Neuronal stem cell (in vitro differentiated cells): ENCODE measurements around the gene CCDC192.

Experiments used
- DNase-seq: peaks from one replicate; pipeline ENCODE4 v3.0.0-alpha.2; 2013; ENCODE audit warnings: low spot score
- H2AFZ ChIP-seq: one replicate; pipeline ENCODE4 v1.6.1; 2013; ENCODE audit warnings: mild to moderate bottlenecking, low read length, inconsistent platforms
- H2AK5ac ChIP-seq: 2 replicates; pipeline ENCODE4 v1.6.1; 2013; ENCODE audit warnings: low read depth, mild to moderate bottlenecking, inconsistent platforms, low read length, moderate library complexity, mixed read lengths
- H2BK120ac ChIP-seq: 2 replicates; pipeline ENCODE4 v1.6.1; 2013; ENCODE audit warnings: low read depth, mild to moderate bottlenecking, inconsistent platforms, low read length, moderate library complexity, mixed read lengths
- H2BK12ac ChIP-seq: one replicate; pipeline ENCODE4 v1.6.1; 2013; ENCODE audit warnings: low read length, inconsistent platforms
- H2BK15ac ChIP-seq: 2 replicates; pipeline ENCODE4 v1.6.1; 2013; ENCODE audit warnings: mild to moderate bottlenecking, low read length, inconsistent platforms, mixed read lengths
- H2BK5ac ChIP-seq: one replicate; pipeline ENCODE4 v1.6.1; 2013; ENCODE audit warnings: inconsistent platforms, mild to moderate bottlenecking, low read length, moderate library complexity
- H3K14ac ChIP-seq: one replicate; pipeline ENCODE4 v1.6.1; 2013; ENCODE audit warnings: low read length, inconsistent platforms
- H3K18ac ChIP-seq: 2 replicates; pipeline ENCODE4 v1.6.1; 2013; ENCODE audit warnings: low read length, inconsistent platforms
- H3K23ac ChIP-seq: 2 replicates; pipeline ENCODE4 v1.6.1; 2013; ENCODE audit warnings: low read depth, mild to moderate bottlenecking, mixed read lengths, low read length, inconsistent platforms; ENCODE audit not compliant: poor library complexity
- H3K27ac ChIP-seq: replicated peaks from 3 replicates; pipeline ENCODE4 v1.5.1; 2013; ENCODE audit warnings: low read length, inconsistent platforms
- H3K27me3 ChIP-seq, 3 experiments: 2 replicates each; pipeline ENCODE4 v1.6.1; 2013; ENCODE audit warnings: low read length in 3 of 3, mild to moderate bottlenecking in 2 of 3, inconsistent platforms in 1 of 3, low read depth in 1 of 3, mixed read lengths in 1 of 3, moderate library complexity in 1 of 3; ENCODE audit not compliant: control insufficient read depth in 3 of 3, insufficient read depth in 3 of 3
- H3K36me3 ChIP-seq, 2 donors: replicated peaks in 1 of 2; 2 replicates each; pipeline ENCODE4 v1.6.1; 2013; ENCODE audit warnings: low read length in 2 of 2; ENCODE audit not compliant: control insufficient read depth in 2 of 2, insufficient read depth in 2 of 2
- H3K4ac ChIP-seq: 2 replicates; pipeline ENCODE4 v1.6.1; 2013; ENCODE audit warnings: inconsistent platforms, mild to moderate bottlenecking, low read length, moderate library complexity
- H3K4me1 ChIP-seq, 2 donors: 1 replicate in 1 of 2; 2 replicates in 1 of 2; pipeline ENCODE4 v1.6.1; 2013; ENCODE audit warnings: low read length in 2 of 2, low read depth in 1 of 2; ENCODE audit not compliant: control insufficient read depth in 2 of 2, insufficient read depth in 1 of 2
- H3K4me2 ChIP-seq: one replicate; pipeline ENCODE4 v1.6.1; 2013; ENCODE audit warnings: mild to moderate bottlenecking, low read length, inconsistent platforms; ENCODE audit not compliant: insufficient read depth, poor library complexity, severe bottlenecking
- H3K4me3 ChIP-seq, 2 donors: 2 replicates each; pipeline ENCODE4 v1.5.1; 2013; ENCODE audit warnings: low read length in 2 of 2, mild to moderate bottlenecking in 2 of 2, inconsistent platforms in 1 of 2, moderate library complexity in 1 of 2
- H3K79me1 ChIP-seq: one replicate; pipeline ENCODE4 v1.6.1; 2013; ENCODE audit warnings: low read depth, mild to moderate bottlenecking, inconsistent platforms, low read length, moderate library complexity
- H3K9ac ChIP-seq: one replicate; pipeline ENCODE4 v1.6.1; 2013; ENCODE audit warnings: mild to moderate bottlenecking, low read depth, low read length, inconsistent platforms; ENCODE audit not compliant: poor library complexity
- H3K9me3 ChIP-seq, 2 donors: replicated peaks in 1 of 2; 2 replicates each; pipeline versions ENCODE3 to v1.6.1; 2013; ENCODE audit warnings: low read length in 2 of 2, mild to moderate bottlenecking in 2 of 2, inconsistent platforms in 1 of 2, low read depth in 1 of 2, mixed read lengths in 1 of 2, moderate library complexity in 1 of 2; ENCODE audit not compliant: control insufficient read depth in 2 of 2, insufficient read depth in 1 of 2
- H4K8ac ChIP-seq: one replicate; pipeline ENCODE4 v1.6.1; 2013; ENCODE audit warnings: low read depth, mild to moderate bottlenecking, inconsistent platforms, low read length, moderate library complexity
- H4K91ac ChIP-seq: one replicate; pipeline ENCODE4 v1.6.1; 2013; ENCODE audit warnings: low read length, low read depth, mild to moderate bottlenecking, inconsistent platforms; ENCODE audit not compliant: poor library complexity
- WGBS, 2 donors: extraction: QIAGEN DNeasy Blood & Tissue Kit; methylation state at CpG; one replicate each; pipeline ENCODE4 v1.1.7; 2013; ENCODE audit warnings: missing lambda C conversion rate in 2 of 2, mixed read lengths in 1 of 2; ENCODE audit not compliant: insufficient read length in 2 of 2, insufficient replicate concordance in 1 of 2; ENCODE audit errors: extremely low coverage in 2 of 2; 5-methylcytosine and 5-hydroxymethylcytosine counted together

The CCDC192 gene

DNA sequence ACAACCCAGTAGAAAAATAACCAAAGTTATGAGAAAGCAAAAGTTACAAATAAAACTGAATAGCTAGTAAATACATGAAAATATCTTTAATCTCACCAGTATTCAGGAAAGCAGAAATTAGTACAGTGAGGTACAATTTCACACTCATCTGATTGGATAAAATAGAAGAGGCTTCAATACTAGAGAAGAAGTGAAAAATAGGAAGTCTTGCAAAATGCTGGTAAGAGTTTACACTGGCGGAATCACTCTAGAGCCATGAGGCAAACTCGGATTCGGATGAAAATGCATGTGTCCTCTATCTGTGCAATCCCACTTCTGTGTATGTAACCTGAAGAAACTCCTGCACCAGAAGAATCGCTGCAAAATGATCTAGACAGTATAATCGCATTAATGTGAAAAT, 128.9 kb downstream of the CCDC192 start:
- Histone ChIP-seq H3K4me1 (peaks cover 3 to 5% of the 10 kb centered on the region in 2 donors), H3K36me3 (no peaks in the 10 kb centered on the region), H2AFZ (no peak overlapping the region), H3K14ac (no peak overlapping the region), H2BK5ac (no peak overlapping the region), H3K4me2 (no peak overlapping the region), H3K18ac (no peak overlapping the region), H3K27me3 (no peaks in the 10 kb centered on the region), H3K79me1 (no peaks in the 10 kb centered on the region), H2BK15ac (no peak overlapping the region), H3K4ac (no peak overlapping the region), H3K9ac (no peak overlapping the region), H4K8ac (no peak overlapping the region), H3K4me3 (no peak overlapping the region), H2BK12ac (no peak overlapping the region), H3K9me3 (peaks cover 0 to 8% of the 10 kb centered on the region in 2 donors), H2BK120ac (no peak overlapping the region), H3K27ac (no peak overlapping the region), H2AK5ac (no peak overlapping the region), H4K91ac (no peak overlapping the region), H3K23ac (no peak overlapping the region)
- WGBS, 2 donors = no CpG with 5 or more reads among the region's 5 CpGs
- DNase-seq = no peak

DNA sequence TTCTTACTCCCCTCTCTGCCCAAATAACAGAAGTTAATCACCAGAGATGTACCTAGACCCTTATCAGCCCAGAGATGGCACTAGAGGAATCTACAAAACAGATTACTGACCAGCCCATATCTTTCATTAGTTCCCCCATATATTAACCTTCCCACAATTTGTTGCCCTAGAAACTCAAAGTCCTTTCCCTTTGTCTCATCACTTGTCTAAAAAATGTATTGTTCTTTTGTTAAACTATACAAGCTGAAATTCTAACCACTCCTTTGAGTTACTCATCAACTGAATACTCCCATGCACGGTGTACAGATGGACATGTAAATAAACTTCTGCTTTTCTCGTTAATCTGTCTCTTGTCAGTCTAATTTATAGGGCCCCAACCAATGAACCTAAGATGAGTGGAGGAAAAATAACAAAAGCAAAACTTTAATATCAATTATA, 130.9 kb downstream of the CCDC192 start:
- DNase-seq = no peak
- no peak overlapping the region for H3K9ac ChIP-seq
- WGBS, 2 donors = no CpG with 5 or more reads among the region's 2 CpGs
- no peak overlapping the region for H2BK5ac ChIP-seq
- H2AK5ac ChIP-seq = no peak overlapping the region
- H3K14ac ChIP-seq = no peak overlapping the region
- H3K4ac ChIP-seq = no peak overlapping the region
- H3K23ac ChIP-seq = no peak overlapping the region
- peaks cover 3 to 8% of the 10 kb centered on the region in 2 donors for H3K4me1 ChIP-seq
- H3K18ac ChIP-seq = no peak overlapping the region
- H3K4me3 ChIP-seq = no peak overlapping the region
- H2BK12ac ChIP-seq = no peak overlapping the region
- H4K91ac ChIP-seq = no peak overlapping the region
- no peak overlapping the region for H4K8ac ChIP-seq
- no peak overlapping the region for H2BK120ac ChIP-seq
- H3K4me2 ChIP-seq = no peak overlapping the region
- H3K79me1 ChIP-seq = no peaks in the 10 kb centered on the region
- no peak overlapping the region for H2BK15ac ChIP-seq
- no peak overlapping the region for H2AFZ ChIP-seq
- H3K27me3 ChIP-seq = no peaks in the 10 kb centered on the region
- peaks cover 2 to 11% of the 10 kb centered on the region in 2 donors for H3K9me3 ChIP-seq
- H3K27ac ChIP-seq = no peak overlapping the region
- no peaks in the 10 kb centered on the region for H3K36me3 ChIP-seq

DNA sequence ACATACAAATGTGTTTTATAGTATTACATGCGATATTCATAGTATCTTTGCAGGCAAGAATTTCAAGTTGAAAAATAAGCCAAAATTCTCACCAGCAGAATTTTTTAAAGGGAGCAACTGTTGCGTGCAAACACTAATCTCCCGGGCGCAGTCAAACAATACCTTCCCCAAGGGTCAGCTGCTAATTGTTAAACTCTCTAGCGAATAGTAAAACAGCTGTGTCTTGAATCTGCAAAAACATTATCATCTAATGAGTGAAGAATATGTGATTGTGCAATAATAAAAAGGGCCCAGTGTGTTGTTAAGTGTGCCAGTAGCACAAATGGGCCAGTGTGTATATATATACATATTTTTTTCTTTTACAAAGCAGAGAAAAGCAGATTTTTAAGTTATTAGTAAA, 131.4 kb downstream of the CCDC192 start:
- Histone ChIP-seq H3K27me3 (no peaks in the 10 kb centered on the region), H3K4me2 (no peak overlapping the region), H3K18ac (no peak overlapping the region), H2BK15ac (no peak overlapping the region), H2BK5ac (no peak overlapping the region), H3K23ac (no peak overlapping the region), H3K14ac (no peak overlapping the region), H3K27ac (no peak overlapping the region), H4K91ac (no peak overlapping the region), H3K9ac (no peak overlapping the region), H2BK12ac (no peak overlapping the region), H2AK5ac (no peak overlapping the region), H3K36me3 (no peaks in the 10 kb centered on the region), H3K9me3 (peaks cover 2 to 11% of the 10 kb centered on the region in 2 donors), H3K4ac (no peak overlapping the region), H4K8ac (no peak overlapping the region), H3K4me1 (peaks cover 3 to 8% of the 10 kb centered on the region in 2 donors), H2AFZ (no peak overlapping the region), H3K4me3 (no peak overlapping the region), H3K79me1 (no peaks in the 10 kb centered on the region), H2BK120ac (no peak overlapping the region)
- DNase-seq = no peak
- no CpG with 5 or more reads among the region's 5 CpGs for WGBS, 2 donors

DNA sequence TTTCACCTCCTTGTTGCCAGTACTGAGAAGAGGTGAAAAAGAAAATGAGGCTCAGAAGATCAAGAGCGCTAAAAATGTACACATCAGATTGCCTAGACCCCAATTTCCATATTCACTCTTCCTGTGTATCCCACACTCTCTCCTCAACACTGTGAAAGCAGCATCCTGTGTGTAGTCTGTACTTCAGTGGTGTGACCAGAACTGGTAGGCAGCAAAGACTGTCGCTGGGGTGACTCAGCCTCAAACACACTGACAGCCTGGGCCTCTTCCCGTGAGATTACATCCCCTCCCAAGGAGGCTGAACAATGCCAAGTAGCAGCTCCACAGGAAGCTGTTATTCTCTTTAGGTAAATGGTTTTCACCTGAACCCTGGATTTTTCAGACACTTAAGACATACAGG, 135.5 kb downstream of the CCDC192 start:
- H3K27ac ChIP-seq = no peak overlapping the region
- no CpG with 5 or more reads among the region's 3 CpGs for WGBS, 2 donors

More for the DNA sequence above, 135.5 kb downstream of the CCDC192 start:
- Histone ChIP-seq H3K4ac (no peak overlapping the region), H2BK12ac (no peak overlapping the region), H3K9ac (no peak overlapping the region), H3K27me3 (no peaks in the 10 kb centered on the region), H4K91ac (no peak overlapping the region), H3K14ac (no peak overlapping the region), H2AFZ (peak overlapping the region; percentile 60), H3K18ac (no peak overlapping the region), H3K4me1 (peaks cover 0 to 6% of the 10 kb centered on the region in 2 donors), H3K9me3 (peaks cover 2 to 11% of the 10 kb centered on the region in 2 donors), H2BK15ac (no peak overlapping the region), H4K8ac (no peak overlapping the region), H2AK5ac (no peak overlapping the region), H3K79me1 (no peaks in the 10 kb centered on the region), H2BK120ac (no peak overlapping the region), H3K4me3 (no peak overlapping the region), H3K23ac (no peak overlapping the region), H3K36me3 (no peaks in the 10 kb centered on the region), H2BK5ac (no peak overlapping the region), H3K4me2 (no peak overlapping the region)
- no peak for DNase-seq
